ENCODE measurements around the gene DCDC2C.

The DCDC2C gene

GRCh38 chr2:3672861-3673678, 30.3 kb upstream of the DCDC2C start:
- no peak for DNase-seq (ENCODE audit: low read depth, low spot score)

- no peak for DNase-seq (ENCODE audit: low read depth, low spot score)
Observed at GRCh38 chr2:3674066-3674845, 29.1 kb upstream of the DCDC2C start.

- no peak for DNase-seq (ENCODE audit: low read depth, low spot score)
Observed at GRCh38 chr2:3675687-3676086, 27.7 kb upstream of the DCDC2C start.

GRCh38 chr2:3677436-3677835, 25.9 kb upstream of the DCDC2C start:
- no peak for DNase-seq (ENCODE audit: low read depth, low spot score)

GRCh38 chr2:3678212-3678611, 25.2 kb upstream of the DCDC2C start:
- no peak for DNase-seq (ENCODE audit: low read depth, low spot score)

GRCh38 chr2:3679180-3679579, 24.2 kb upstream of the DCDC2C start:
- DNase-seq (ENCODE audit: low read depth, low spot score), result no peak

GRCh38 chr2:3679616-3680393, 23.6 kb upstream of the DCDC2C start:
- no peak for DNase-seq (ENCODE audit: low read depth, low spot score)

GRCh38 chr2:3680548-3681345, 22.6 kb upstream of the DCDC2C start:
- DNase-seq (ENCODE audit: low read depth, low spot score), result no peak

GRCh38 chr2:3681625-3682024, 21.8 kb upstream of the DCDC2C start:
- DNase-seq (ENCODE audit: low read depth, low spot score), result no peak

- DNase-seq (ENCODE audit: low read depth, low spot score), result no peak
Observed at GRCh38 chr2:3682811-3683210, 20.6 kb upstream of the DCDC2C start.

- no peak for DNase-seq (ENCODE audit: low read depth, low spot score)
Observed at GRCh38 chr2:3683748-3684454, 19.5 kb upstream of the DCDC2C start.

GRCh38 chr2:3689998-3690748, 13.2 kb upstream of the DCDC2C start:
- DNase-seq (ENCODE audit: low read depth, low spot score), result no peak

GRCh38 chr2:3692375-3692774, 11.0 kb upstream of the DCDC2C start:
- DNase-seq (ENCODE audit: low read depth, low spot score), result no peak

- no peak for DNase-seq (ENCODE audit: low read depth, low spot score)
Observed at GRCh38 chr2:3696545-3696944, 6.8 kb upstream of the DCDC2C start.

GRCh38 chr2:3701071-3701470, 2.3 kb upstream of the DCDC2C start:
- no peak for DNase-seq (ENCODE audit: low read depth, low spot score)

- DNase-seq (ENCODE audit: low read depth, low spot score), result no peak
Observed at GRCh38 chr2:3703757-3704355, 481 bp downstream of the DCDC2C start.

GRCh38 chr2:3704692-3705091, 1.3 kb downstream of the DCDC2C start:
- DNase-seq (ENCODE audit: low read depth, low spot score), result no peak

- DNase-seq (ENCODE audit: low read depth, low spot score), result no peak
Observed at GRCh38 chr2:3705782-3706181, 2.4 kb downstream of the DCDC2C start.

- no peak for DNase-seq (ENCODE audit: low read depth, low spot score)
Observed at GRCh38 chr2:3706892-3707291, 3.5 kb downstream of the DCDC2C start.

- DNase-seq (ENCODE audit: low read depth, low spot score), result no peak
Observed at GRCh38 chr2:3708576-3708975, 5.2 kb downstream of the DCDC2C start.

Data from smooth muscle cell of the brain vasculature (primary cell).